Measurements from ENCODE around the gene ANKRD23.
"Not testable (repeated sequence)": the region's sequence is repeated elsewhere in the genome, so short reads cannot be mapped to it uniquely, and the experiment has no call there.

The ANKRD23 gene

DNA sequence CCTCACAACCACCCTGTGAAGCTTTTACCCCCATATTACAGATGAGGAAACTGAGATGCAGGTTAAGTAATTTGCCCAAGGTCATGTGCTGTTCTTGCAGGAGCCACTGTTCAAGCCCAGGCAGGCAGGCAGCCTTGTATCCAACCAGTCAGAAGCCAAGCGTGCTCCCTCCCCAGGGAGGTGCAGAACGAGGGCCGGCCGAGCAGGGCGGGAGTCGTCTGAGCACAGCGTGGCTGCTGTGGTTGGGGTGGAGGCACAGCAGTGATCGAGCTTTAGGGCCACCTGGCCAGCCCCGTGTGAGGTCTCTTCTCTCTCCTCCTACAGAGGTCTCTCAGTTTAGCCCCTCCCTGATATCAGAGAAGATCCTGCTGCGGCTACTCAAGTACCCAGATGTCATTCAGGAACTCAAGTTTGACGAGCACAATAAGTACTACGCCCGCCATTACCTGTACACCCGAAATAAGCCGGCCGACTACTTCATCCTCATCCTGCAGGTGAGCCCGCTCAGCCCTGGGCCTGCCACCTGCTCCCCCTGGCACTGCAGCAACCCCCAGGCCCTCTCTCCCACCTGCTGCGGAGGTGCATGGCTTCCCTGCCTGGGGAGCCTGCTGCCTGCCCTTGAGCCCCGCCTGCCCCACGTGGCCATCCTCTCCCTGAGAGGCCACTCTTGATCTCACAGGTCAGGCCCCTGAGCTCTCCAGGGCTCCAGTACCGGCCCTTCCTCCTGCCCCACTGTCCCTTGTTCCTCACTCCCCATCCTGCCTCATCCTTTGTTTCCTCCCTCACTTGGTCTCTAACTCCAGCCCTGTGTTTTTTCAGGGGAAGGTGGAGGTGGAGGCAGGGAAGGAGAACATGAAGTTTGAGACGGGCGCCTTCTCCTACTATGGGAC, 44.8 kb downstream of the ANKRD23 start:
- no peak for DNase-seq (ENCODE audit: low read depth in 3 of 3)

GRCh38 chr2:96797066-96797625, 46.7 kb downstream of the ANKRD23 start:
- DNase-seq (ENCODE audit: low read depth in 3 of 3) = no peak

GRCh38 chr2:96796497-96796896, 47.3 kb downstream of the ANKRD23 start:
- DNase-seq (ENCODE audit: low read depth in 3 of 3) = not testable (repeated sequence)

- no peak for DNase-seq (ENCODE audit: low read depth in 3 of 3)
These were observed 48.7 kb downstream of the ANKRD23 start for GRCh38 chr2:96795076-96795475.

- DNase-seq (ENCODE audit: low read depth in 3 of 3) = no peak
These were observed 50.8 kb downstream of the ANKRD23 start for GRCh38 chr2:96792772-96793749.

GRCh38 chr2:96789245-96789617, 54.6 kb downstream of the ANKRD23 start:
- DNase-seq (ENCODE audit: low read depth in 3 of 3) = no peak

- no peak for DNase-seq (ENCODE audit: low read depth in 3 of 3)
These were observed 55.2 kb downstream of the ANKRD23 start for GRCh38 chr2:96788442-96789244.

All from stimulated activated CD4-positive, alpha-beta T cell treated with anti-CD3 and anti-CD28 coated beads, TNF-alpha, amount 100 ng/mL, for 4 hours (primary cell).